Common myeloid progenitor, CD34-positive (primary cell): ENCODE measurements around the gene F2RL1.
"Not testable (repeated sequence)": the region's sequence is repeated elsewhere in the genome, so short reads cannot be mapped to it uniquely, and the experiment has no call there.

Experiments used
- CTCF ChIA-PET: fragments of 350-600 bp; sonication (Branson Sonifier 250); formaldehyde crosslinking; loops from one replicate; lab custom pipeline; 2021; ENCODE audit warnings: antibody characterized with exemption; lab: Charles Lee
- POLR2A ChIA-PET: fragments of 350-600 bp; sonication (Branson Sonifier 250); formaldehyde crosslinking; loops from one replicate; lab custom pipeline; 2021; ENCODE audit warnings: antibody characterized with exemption; lab: Charles Lee
- DNase-seq, 3 donors: peaks; one replicate each; pipeline versions ENCODE4 v3.0.0 to v3.0.0-alpha.2; 2013
- H3K27ac ChIP-seq, 2 experiments: 1 replicate in 1 of 2; 2 replicates in 1 of 2; pipeline ENCODE4 v1.7.0; 2013; ENCODE audit warnings: inconsistent platforms in 2 of 2, low read length in 2 of 2, mild to moderate bottlenecking in 2 of 2, low read depth in 1 of 2, moderate library complexity in 1 of 2; ENCODE audit not compliant: severe bottlenecking in 2 of 2, insufficient read depth in 1 of 2, poor library complexity in 1 of 2
- H3K27me3 ChIP-seq, 5 experiments: replicated peaks in 2 of 5; 1 replicate in 3 of 5; 2 replicates in 2 of 5; pipeline versions ENCODE4 v1.6.1 to v1.7.0; 2013; ENCODE audit warnings: low read length in 4 of 5, mild to moderate bottlenecking in 2 of 5, moderate library complexity in 2 of 5, inconsistent platforms in 1 of 5; ENCODE audit not compliant: insufficient read depth in 5 of 5, control insufficient read depth in 4 of 5
- H3K36me3 ChIP-seq, 4 experiments: 1 replicate in 2 of 4; 2 replicates in 2 of 4; pipeline versions ENCODE4 v1.6.1 to v1.7.0; 2013; ENCODE audit warnings: low read length in 3 of 4, control low read depth in 1 of 4, mild to moderate bottlenecking in 1 of 4; ENCODE audit not compliant: control insufficient read depth in 4 of 4, insufficient read depth in 4 of 4
- H3K4me1 ChIP-seq, 4 experiments: 1 replicate in 3 of 4; 2 replicates in 1 of 4; pipeline versions ENCODE4 v1.6.1 to v1.7.1; 2013; ENCODE audit warnings: low read length in 3 of 4, mild to moderate bottlenecking in 3 of 4, control low read depth in 1 of 4, inconsistent platforms in 1 of 4, moderate library complexity in 1 of 4; ENCODE audit not compliant: control insufficient read depth in 4 of 4, insufficient read depth in 4 of 4; ENCODE audit errors: control extremely low read depth in 1 of 4
- H3K4me3 ChIP-seq, 7 experiments: 1 replicate in 4 of 7; 2 replicates in 3 of 7; pipeline versions ENCODE4 v1.5.1 to v1.7.0; 2013; ENCODE audit warnings: mild to moderate bottlenecking in 7 of 7, low read length in 6 of 7, moderate library complexity in 6 of 7, inconsistent platforms in 2 of 7, low read depth in 2 of 7, control low read depth in 1 of 7; ENCODE audit not compliant: insufficient read depth in 4 of 7, control insufficient read depth in 1 of 7; ENCODE audit errors: extremely low read depth in 1 of 7
- H3K9me3 ChIP-seq, 5 experiments: 1 replicate in 4 of 5; 2 replicates in 1 of 5; pipeline versions ENCODE4 v1.6.1 to v1.7.1; 2013; ENCODE audit warnings: low read length in 4 of 5, mild to moderate bottlenecking in 2 of 5, inconsistent platforms in 1 of 5, low read depth in 1 of 5, moderate library complexity in 1 of 5; ENCODE audit not compliant: control insufficient read depth in 4 of 5, insufficient read depth in 2 of 5; ENCODE audit errors: control extremely low read depth in 1 of 5
- WGBS: methylation state at CpG from one replicate; pipeline ENCODE4 v1.1.5; 2013; ENCODE audit not compliant: insufficient coverage; 5-methylcytosine and 5-hydroxymethylcytosine counted together

Gene F2RL1

DNA sequence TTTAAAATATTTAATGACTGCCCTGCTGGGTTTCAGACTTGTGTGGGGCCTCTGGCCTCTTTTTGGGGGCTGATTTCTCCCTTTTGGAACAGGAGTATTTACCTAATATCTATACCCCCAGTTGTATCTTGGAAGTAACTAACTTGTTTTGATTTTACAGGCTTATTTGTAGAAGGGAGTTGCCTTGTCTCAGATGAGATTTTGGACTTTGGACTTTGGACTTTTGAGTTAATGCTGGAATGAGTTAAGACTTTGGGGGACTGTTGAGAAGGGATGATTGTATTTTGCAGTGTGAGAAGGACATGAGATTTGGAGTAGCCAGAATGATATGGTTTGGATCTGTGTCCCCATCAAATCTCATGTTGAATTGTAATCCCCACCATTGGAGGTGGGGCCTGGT, 36.7 kb downstream of the F2RL1 start:
- H3K4me3 ChIP-seq: peak overlapping the region in 2 of 7 experiments; percentile 39 to 45
- H3K4me1 ChIP-seq: peaks cover 37 to 95% (median 84%) of the 10 kb centered on the region in 4 experiments
- POLR2A ChIA-PET: interaction anchor here (0.6 kb wide), 1 partner anchor 163 kb away, joined by 3 read pairs; no protein-coding TSS in a partner anchor
- H3K9me3 ChIP-seq, DNase-seq, H3K27me3 ChIP-seq: not testable (repeated sequence)
- H3K36me3 ChIP-seq: peaks cover 0 to 21% (median 0%) of the 10 kb centered on the region in 4 experiments
- H3K27ac ChIP-seq: peak overlapping the region; percentile 19 to 84
- CTCF ChIA-PET: interaction anchor here (0.9 to 1.7 kb wide), 10 partner anchors 10 to 222 kb away, joined by 3 to 5 read pairs (median 4); partner anchors contain the start of genes AGGF1 and F2RL1

DNA sequence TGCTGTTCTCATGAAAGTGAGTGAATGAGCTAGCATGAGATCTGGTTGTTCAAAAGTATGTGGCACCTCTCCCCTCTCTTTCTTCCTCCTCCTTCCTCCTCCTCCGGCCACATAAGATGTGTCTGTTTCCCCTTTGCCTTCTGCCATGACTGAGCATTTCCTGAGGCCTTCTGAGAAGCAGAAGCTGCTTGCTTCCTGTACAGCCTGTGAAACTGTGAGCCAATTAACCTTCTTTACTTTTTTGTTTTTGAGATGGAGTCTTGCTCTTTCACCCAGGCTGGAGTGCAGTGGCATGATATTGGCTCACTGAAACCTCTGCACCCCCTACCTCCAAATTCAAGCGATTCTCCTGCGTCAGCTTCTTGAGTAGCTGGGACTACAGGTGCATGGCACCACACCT, 37.1 kb downstream of the F2RL1 start:
- 0% methylated on average over 1 of the region's 3 CpGs for WGBS
- ChIA-PET POLR2A (interaction anchor here (0.6 to 0.7 kb wide), 2 partner anchors 14 to 163 kb away, joined by 3 read pairs; no protein-coding TSS in a partner anchor), CTCF (interaction anchor here (1.1 to 2.5 kb wide), 5 partner anchors 15 to 222 kb away, joined by 3 to 13 read pairs (median 4); partner anchors contain the start of genes AGGF1 and F2RL1)
- DNase-seq: peak; percentile 91 to 98 (median 97)
- Histone ChIP-seq H3K27me3 (no peaks in the 10 kb centered on the region), H3K9me3 (no peaks in the 10 kb centered on the region), H3K36me3 (peaks cover 0 to 21% (median 0%) of the 10 kb centered on the region in 4 experiments), H3K27ac (peak overlapping the region; percentile 68 to 84), H3K4me3 (peak overlapping the region in 3 of 7 experiments; percentile 32 to 45 (median 39)), H3K4me1 (peaks cover 32 to 92% (median 79%) of the 10 kb centered on the region in 4 experiments)

DNA sequence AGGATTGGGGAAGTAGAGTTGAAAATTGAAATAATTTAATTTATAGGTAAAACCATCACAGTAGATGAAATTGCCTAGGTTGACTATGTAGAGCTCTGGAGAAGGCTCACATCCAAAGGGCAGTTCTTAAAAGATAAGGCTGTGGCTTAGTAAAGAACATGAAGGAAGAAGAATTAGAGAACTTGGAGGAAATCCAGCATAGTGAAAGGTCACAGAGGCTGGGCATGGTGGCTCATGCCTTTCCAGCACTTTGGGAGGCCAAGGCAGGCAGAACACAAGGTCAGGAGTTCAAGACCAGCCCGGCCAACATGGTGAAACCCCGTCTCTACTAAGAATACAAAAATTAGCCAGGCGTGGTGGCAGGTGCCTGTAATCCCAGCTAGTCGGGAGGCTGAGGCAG, 38.0 kb downstream of the F2RL1 start:
- H3K27ac ChIP-seq: peak overlapping the region; percentile 68 to 84
- WGBS: 75% methylated on average over 4 of the region's 4 CpGs

DNA sequence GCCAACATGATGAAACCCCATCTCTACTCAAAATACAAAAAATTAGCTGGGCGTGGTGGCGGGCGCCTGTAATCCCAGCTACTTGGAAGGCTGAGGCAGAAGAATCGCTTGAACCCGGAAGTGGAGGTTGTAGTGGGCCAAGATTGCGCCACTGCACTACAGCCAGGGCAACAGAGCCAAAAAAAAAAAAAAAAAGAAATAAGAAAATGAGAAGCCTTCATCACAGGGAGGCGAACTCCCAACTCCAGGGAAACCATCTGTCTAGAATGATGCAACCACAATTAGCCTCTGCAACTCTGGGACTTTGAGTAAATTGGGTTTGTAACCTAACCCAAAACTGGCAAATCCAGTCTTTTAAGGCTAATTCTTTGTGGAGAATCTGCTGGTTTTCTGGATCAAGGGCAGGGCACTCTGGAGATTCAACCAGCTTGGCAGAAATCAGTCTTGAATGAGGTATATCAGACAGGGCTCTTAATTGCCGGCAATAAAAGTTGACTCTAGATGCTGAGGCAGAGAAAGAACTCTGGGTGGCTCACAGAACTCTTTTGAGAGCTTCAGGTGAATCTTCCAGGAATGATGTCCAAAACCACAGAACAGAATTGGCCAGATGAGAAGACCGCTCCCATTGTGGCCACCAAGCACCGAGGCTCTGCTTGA, 40.9 kb downstream of the F2RL1 start:
- H3K9me3 ChIP-seq: no peaks in the 10 kb centered on the region
- WGBS: 88% methylated on average over 8 of the region's 10 CpGs
- no peak overlapping the region for H3K27ac ChIP-seq
- H3K4me3 ChIP-seq: no peak overlapping the region
- ChIA-PET POLR2A (interaction anchor here (1.0 kb wide), 1 partner anchor 40 kb away, joined by 4 read pairs; no protein-coding TSS in a partner anchor), CTCF (interaction anchor here (0.6 to 1.9 kb wide), 8 partner anchors 11 to 218 kb away, joined by 3 to 6 read pairs (median 4); partner anchors contain the start of genes CRHBP and F2RL1)
- peaks cover 15 to 56% (median 43%) of the 10 kb centered on the region in 4 experiments for H3K4me1 ChIP-seq
- no peak for DNase-seq
- peaks cover 0 to 23% (median 0%) of the 10 kb centered on the region in 4 experiments for H3K36me3 ChIP-seq
- no peaks in the 10 kb centered on the region for H3K27me3 ChIP-seq

More for the DNA sequence above, 38.0 kb downstream of the F2RL1 start:
- peaks cover 27 to 85% (median 71%) of the 10 kb centered on the region in 4 experiments for H3K4me1 ChIP-seq
- POLR2A ChIA-PET: interaction anchor here (0.7 kb wide), 1 partner anchor 13 kb away, joined by 3 read pairs; no protein-coding TSS in a partner anchor
- not testable (repeated sequence) for H3K27me3 ChIP-seq, H3K9me3 ChIP-seq
- DNase-seq: peak in 1 of 3 donors; percentile 63
- H3K4me3 ChIP-seq: peak overlapping the region in 2 of 7 experiments; percentile 32 to 56
- H3K36me3 ChIP-seq: peaks cover 0 to 21% (median 0%) of the 10 kb centered on the region in 4 experiments
- CTCF ChIA-PET: interaction anchor here (0.7 to 2.5 kb wide), 6 partner anchors 11 to 229 kb away, joined by 3 to 13 read pairs (median 3); partner anchors contain the start of genes AGGF1 and F2RL1

DNA sequence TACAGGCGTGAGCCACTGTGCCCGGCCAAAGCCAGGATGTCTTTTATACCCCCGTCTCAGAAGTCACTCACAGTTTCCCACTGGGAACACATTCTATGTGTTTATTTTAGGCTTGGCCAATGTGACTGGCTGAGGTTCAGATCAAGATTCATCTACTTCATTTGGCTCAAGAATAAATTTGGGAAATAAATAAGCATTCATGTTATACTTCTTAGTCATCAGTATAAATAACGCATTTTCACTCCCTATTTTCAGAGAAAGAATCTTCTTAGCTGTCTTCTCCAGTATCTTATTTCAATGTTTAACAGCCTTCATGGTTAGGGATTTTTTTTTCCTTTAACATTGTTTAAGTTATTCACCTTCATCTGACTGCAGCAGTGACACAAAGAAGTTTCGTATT, 42.8 kb downstream of the F2RL1 start:
- 100% methylated on average over 3 of the region's 5 CpGs for WGBS
- Histone ChIP-seq H3K9me3 (no peaks in the 10 kb centered on the region), H3K4me1 (peaks cover 2 to 38% (median 24%) of the 10 kb centered on the region in 4 experiments), H3K27me3 (no peaks in the 10 kb centered on the region), H3K36me3 (peaks cover 0 to 20% (median 0%) of the 10 kb centered on the region in 4 experiments), H3K27ac (no peak overlapping the region), H3K4me3 (no peak overlapping the region)
- DNase-seq: no peak
- ChIA-PET POLR2A (no interaction called here), CTCF (interaction anchor here (1.0 kb wide), 1 partner anchor 8 kb away, joined by 5 read pairs; no protein-coding TSS in a partner anchor)

DNA sequence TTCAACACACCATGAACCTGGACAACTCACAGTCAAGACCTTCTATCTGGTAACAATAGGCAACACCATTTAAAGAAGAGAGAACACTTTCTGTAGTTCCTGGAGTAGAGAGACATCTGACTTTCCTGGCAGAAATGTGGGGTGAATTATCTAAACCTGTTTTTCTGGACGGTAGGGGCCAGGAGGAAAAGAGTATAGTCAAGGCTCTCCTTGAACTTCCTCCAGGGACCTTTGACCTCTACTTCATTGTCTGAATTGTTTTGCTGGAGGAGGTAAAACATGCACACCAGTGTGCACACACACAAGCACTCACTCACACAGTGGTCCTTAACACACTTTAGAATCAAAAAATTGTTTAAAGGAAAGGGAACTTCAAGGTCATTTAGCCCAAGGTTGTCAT, 44.2 kb downstream of the F2RL1 start:
- H3K9me3 ChIP-seq: no peaks in the 10 kb centered on the region
- WGBS: no CpG with 5 or more reads among the region's 1 CpG
- no peaks in the 10 kb centered on the region for H3K27me3 ChIP-seq
- no peak for DNase-seq
- no peak overlapping the region for H3K4me3 ChIP-seq
- ChIA-PET CTCF (no interaction called here), POLR2A (no interaction called here)
- H3K4me1 ChIP-seq: peaks cover 0 to 32% (median 17%) of the 10 kb centered on the region in 4 experiments
- peaks cover 0 to 25% (median 0%) of the 10 kb centered on the region in 4 experiments for H3K36me3 ChIP-seq
- H3K27ac ChIP-seq: no peak overlapping the region
